Mammary epithelial cell (primary cell): ENCODE results near the gene IQGAP2.

ENCODE experiments used
- CTCF ChIP-seq, 2 donors: IDR thresholded peaks in 1 of 2; conservative IDR thresholded peaks in 1 of 2; 2 replicates each; pipeline ENCODE4 v1.5.1; 2011 to 2012; ENCODE audit warnings: inconsistent platforms in 2 of 2, low read length in 2 of 2, mild to moderate bottlenecking in 2 of 2, control low read depth in 1 of 2, low read depth in 1 of 2; ENCODE audit not compliant: insufficient read depth in 1 of 2; ENCODE audit errors: extremely low read depth in 1 of 2
- EZH2 ChIP-seq: IDR thresholded peaks from 2 replicates; pipeline ENCODE4 v1.6.1; 2012; ENCODE audit warnings: low read length, inconsistent platforms, borderline replicate concordance

DNA sequence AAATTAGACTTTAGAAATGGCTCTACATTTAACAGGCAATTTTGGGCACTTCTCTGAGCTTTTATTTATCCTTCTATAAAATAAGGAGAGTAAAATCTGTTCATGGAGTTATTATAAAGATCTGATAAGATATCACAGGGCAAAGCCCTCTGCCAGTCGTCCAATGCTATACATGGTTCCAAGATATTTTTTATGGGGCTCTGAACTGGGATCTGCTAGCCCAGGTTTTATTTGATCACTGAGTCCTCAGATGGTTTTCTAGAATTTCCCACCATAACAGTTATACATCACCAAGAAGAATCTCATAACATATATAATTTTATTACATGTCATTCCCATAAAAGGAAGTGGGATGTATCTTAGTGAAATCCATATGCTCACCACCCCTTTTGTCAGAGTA is 23.2 kb upstream of the IQGAP2 start:
- TF ChIP-seq CTCF (conservative IDR thresholded peaks at IDR 0.05 in 1 of 2, IDR thresholded peaks at IDR 0.05 in 1 of 2; ENCODE audit: extremely low read depth in 1 of 2, insufficient read depth in 1 of 2, low read depth in 1 of 2, low read length in 2 of 2) (no peak), EZH2 (no peak)
